GM12878 (cell line): Measurements from ENCODE around the gene MPZL1. TPM values are rescaled to one million over a fixed set of nuclear protein-coding genes. Genes with fewer than 3 reads are reported as not detected.

Experiments
- ATAC-seq: fragments of 200-7000 bp; cut with Tn5 transposase; 3 replicates; pipeline ENCODE4 v1.9.1; 2020; ENCODE audit warnings: mild to moderate bottlenecking, moderate library complexity
- BruUV-seq: library from RNA; stranded (reverse); fragments of 400-500 nt; replicated peaks from 2 replicates; lab custom pipeline; 2021; lab: Mats Ljungman, UMichigan
- CTCF ChIA-PET: fragments of 300-600 bp; sonication (Branson Sonifier 250); formaldehyde crosslinking; extraction: SDS; loops from one replicate; lab custom pipeline; 2021; ENCODE audit warnings: inconsistent platforms; lab: Yijun Ruan, JAX
- POLR2A ChIA-PET: fragments of 350-600 bp; formaldehyde crosslinking; extraction: SDS; loops from one replicate; lab custom pipeline; 2021; ENCODE audit warnings: inconsistent platforms; lab: Charles Lee
- RAD21 ChIA-PET: fragments of 300-600 bp; sonication (Branson Sonifier 250); formaldehyde crosslinking; loops from one replicate; lab custom pipeline; 2023; ENCODE audit warnings: antibody characterized with exemption; ENCODE audit not compliant: unreplicated experiment; lab: Charles Lee
- SMC1A ChIA-PET: fragments of 300-600 bp; sonication (Branson Sonifier 250); formaldehyde crosslinking; loops from one replicate; lab custom pipeline; 2023; ENCODE audit not compliant: unreplicated experiment, uncharacterized antibody; lab: Charles Lee
- DNase-seq: peaks from one replicate; pipeline ENCODE4 v3.0.0-alpha.2; 2011; ENCODE audit warnings: low read depth, low spot score
- FAIRE-seq: peaks from 3 replicates; lab custom pipeline; 2011; peaks lifted over from hg19 to GRCh38; lab: Jason Lieb, UNC
- H2AFZ ChIP-seq: 2 replicates; pipeline ENCODE4 v1.6.0; 2011; ENCODE audit warnings: low read depth, low read length, control low read depth; ENCODE audit not compliant: control insufficient read depth
- H3K27ac ChIP-seq: 2 replicates; pipeline ENCODE4 v1.5.1; 2011; ENCODE audit warnings: control low read depth; ENCODE audit not compliant: control insufficient read depth, insufficient read depth
- H3K27me3 ChIP-seq, 2 experiments: replicated peaks in 1 of 2; 2 replicates each; pipeline versions ENCODE4 v1.6.0 to v1.6.1; 2011; ENCODE audit warnings: low read length in 1 of 2; ENCODE audit not compliant: control insufficient read depth in 2 of 2, insufficient read depth in 2 of 2
- H3K36me3 ChIP-seq, 2 experiments: 2 replicates each; pipeline ENCODE4 v1.5.1; 2011; ENCODE audit warnings: low read length in 1 of 2; ENCODE audit not compliant: control insufficient read depth in 2 of 2, insufficient read depth in 2 of 2
- H3K4me1 ChIP-seq: 2 replicates; pipeline ENCODE4 v1.6.1; 2011; ENCODE audit warnings: mild to moderate bottlenecking, low read length, moderate library complexity, mixed read lengths; ENCODE audit not compliant: control insufficient read depth, insufficient read depth
- H3K4me2 ChIP-seq: 2 replicates; pipeline ENCODE4 v1.6.0; 2011; ENCODE audit warnings: control low read depth; ENCODE audit not compliant: control insufficient read depth, insufficient read depth
- H3K4me3 ChIP-seq: fragments of 200-600 bp; sonication (generic); 2 replicates; pipeline ENCODE4 v1.5.1; 2016
- H3K79me2 ChIP-seq: 2 replicates; pipeline ENCODE4 v1.6.0; 2011; ENCODE audit warnings: low read length; ENCODE audit not compliant: control insufficient read depth, insufficient read depth
- H3K9ac ChIP-seq: 2 replicates; pipeline ENCODE4 v1.8.0; 2011; ENCODE audit warnings: low read length, control low read depth, mixed read lengths; ENCODE audit not compliant: control insufficient read depth, insufficient read depth
- H3K9me3 ChIP-seq: replicated peaks from 3 replicates; pipeline ENCODE4 v1.5.1; 2011; ENCODE audit warnings: mild to moderate bottlenecking, low read length; ENCODE audit not compliant: control insufficient read depth, insufficient read depth
- H4K20me1 ChIP-seq: 2 replicates; pipeline ENCODE4 v1.6.0; 2011; ENCODE audit not compliant: control insufficient read depth, insufficient read depth
- EGR1 ChIP-seq, 2 experiments: IDR thresholded peaks; 1 replicate in 1 of 2; 2 replicates in 1 of 2; pipeline ENCODE4 v1.6.1; 2011 to 2012; ENCODE audit warnings: low read depth in 2 of 2, low read length in 2 of 2, borderline replicate concordance in 1 of 2, mild to moderate bottlenecking in 1 of 2, moderate library complexity in 1 of 2
- JUND ChIP-seq: IDR thresholded peaks from 2 replicates; pipeline ENCODE4 v1.6.1; 2012; ENCODE audit warnings: low read depth, mild to moderate bottlenecking, low read length, improper control_type of control experiment, moderate library complexity
- NFIC ChIP-seq: IDR thresholded peaks from 2 replicates; pipeline ENCODE4 v1.6.1; 2012; ENCODE audit warnings: low read depth, mild to moderate bottlenecking, inconsistent platforms, low read length, moderate library complexity
- TCF12 ChIP-seq: IDR thresholded peaks from 2 replicates; pipeline ENCODE4 v1.6.1; 2011; ENCODE audit warnings: low read depth, mild to moderate bottlenecking, low read length
- WGBS: methylation state at CpG from one replicate; pipeline ENCODE4 v1.1.6; 2016; ENCODE audit warnings: low lambda C conversion rate; ENCODE audit not compliant: insufficient replicate concordance, insufficient coverage; ENCODE audit errors: missing lambda C conversion rate; 5-methylcytosine and 5-hydroxymethylcytosine counted together
- in situ Hi-C: fragments of 300-500 bp; cut with MboI; formaldehyde crosslinking; loops from 9 replicates; pipeline ENCODE4 v1.14.3; 2018; ENCODE audit warnings: mixed read lengths
- intact Hi-C: fragments of 100-400 bp; cut with micrococcal nuclease; formaldehyde crosslinking; loops from one replicate; pipeline ENCODE4 v1.14.2; 2022; ENCODE audit not compliant: unreplicated experiment
- polyA plus RNA-seq, 11 experiments: library from polyadenylated mRNA; depleted of rRNA in 4 of 11; unstranded in 6 of 11; stranded (reverse) in 5 of 11; fragments of >200 nt; fragmentation: Nextera tagmentation in 4 of 11; fragmentation: Illumina TruSeq in 1 of 11; extraction: Ambion mirVana in 4 of 11; extraction: Trizol in 1 of 11; gene quantifications; 1 replicate in 1 of 11; 2 replicates in 10 of 11; pipeline versions ENCODE4 v1.2.1 to v1.2.3, GENCODE V29; 2011 to 2016; ENCODE audit warnings: inconsistent platforms in 2 of 11, missing spikeins in 2 of 11, low read depth in 1 of 11
- total RNA-seq, 4 experiments: library from RNA; depleted of rRNA in 3 of 4; stranded (reverse); fragments of >200 nt in 3 of 4; fragmentation: Illumina TruSeq in 1 of 4; extraction: Trizol in 1 of 4; gene quantifications; 2 replicates each; pipeline versions ENCODE4 v1.2.1 to v1.2.3, GENCODE V29; 2013 to 2021

Gene MPZL1
- total and polyA plus RNA-seq, 10 of the 15 experiments (the other 5 are each of a cell fraction or from before 2014, with no cell fraction given) = 9.8 to 60.9 (median 45.9) TPM

DNA sequence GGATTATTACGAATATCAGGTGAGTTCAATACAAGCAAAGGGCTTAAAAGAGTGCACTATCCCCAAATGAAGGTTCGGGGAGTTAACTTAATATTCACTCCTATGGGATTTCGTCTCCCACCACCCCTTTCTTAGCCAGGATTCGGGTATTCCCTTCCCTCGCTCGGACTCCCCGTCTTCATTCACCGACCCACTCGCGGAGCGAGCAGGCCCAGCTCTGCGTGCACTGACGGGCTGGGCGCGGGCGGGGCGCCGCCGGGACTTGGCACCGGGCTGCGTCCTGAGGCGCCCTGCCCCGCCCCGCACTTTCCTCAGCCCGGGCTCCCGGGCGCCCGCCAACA lies 7.7 kb upstream of the MPZL1 start:
- RAD21 ChIA-PET = interaction anchor here (0.9 to 1.8 kb wide), 4 partner anchors 39 to 113 kb away, joined by 3 to 6 read pairs (median 4); no protein-coding TSS in a partner anchor
- Histone ChIP-seq H3K79me2 (no peaks in the 10 kb centered on the region), H3K4me2 (peak overlapping the region; percentile 99), H4K20me1 (no peaks in the 10 kb centered on the region), H3K27ac (peak overlapping the region; percentile 98), H3K4me1 (peaks cover 30% of the 10 kb centered on the region), H3K36me3 (no peaks in the 10 kb centered on the region), H3K9ac (peak overlapping the region; percentile 89), H2AFZ (peak overlapping the region; percentile 99), H3K9me3 (no peaks in the 10 kb centered on the region), H3K27me3 (no peaks in the 10 kb centered on the region), H3K4me3 (peak overlapping the region; percentile 95)
- SMC1A ChIA-PET = interaction anchor here (0.7 to 3.0 kb wide), 6 partner anchors 9 to 221 kb away, joined by 3 to 14 read pairs (median 6); no protein-coding TSS in a partner anchor
- WGBS = 1% methylated on average over 26 of the region's 28 CpGs
- CTCF ChIA-PET = interaction anchor here (0.7 to 4.6 kb wide), 7 partner anchors 10 to 86 kb away, joined by 3 to 28 read pairs (median 4); no protein-coding TSS in a partner anchor
- no TSS peak for BruUV-seq
- TF ChIP-seq JUND = no peak
- peak in 1 of 2 experiments; percentile 18; a peak in 1 of 3 replicates for TF ChIP-seq EGR1 (IDR thresholded peaks at IDR 0.05; ENCODE audit: borderline replicate concordance in 1 of 2, low read depth in 2 of 2, low read length in 2 of 2)
- peak; percentile 10; the same call in 1 of the 2 replicates for TF ChIP-seq NFIC
- TF ChIP-seq TCF12 = 0 out of 2 replicates have a peak, but pooled peaks have one; percentile 2
- FAIRE-seq (no peak), ATAC-seq (peak; percentile 75), DNase-seq (no peak)
- intact Hi-C loops (loop anchor here (2.0 to 10.0 kb wide), 6 partner anchors 39 to 1839 kb away; partner anchors contain the start of genes DCAF6, MPC2 and POU2F1), in situ Hi-C loops (no loop called here)
- POLR2A ChIA-PET = interaction anchor here (0.6 to 2.4 kb wide), 9 partner anchors 8 to 312 kb away, joined by 3 to 10 read pairs (median 4); partner anchors contain the start of genes CREG1, MPC2 and MPZL1
